Heart right ventricle (tissue), 12 donors: ENCODE results near the gene MEF2D. TPM values are rescaled to one million over a fixed set of nuclear protein-coding genes. Genes with fewer than 3 reads are reported as not detected.

Experiments
- microRNA-seq, 2 donors: library from miRNA; unstranded; fragments of <30 nt; microRNA quantifications; one replicate each; pipeline ENCODE4 v1.2.0, GENCODE V29; 2021
- polyA plus RNA-seq, 2 donors: library from polyadenylated mRNA; stranded (reverse); fragments of 200-250 nt; gene quantifications; one replicate each; pipeline ENCODE4 v1.2.3, GENCODE V29; 2013
- total RNA-seq, 10 donors: library from RNA; stranded (reverse); fragmentation: NEBNext Ultra II Directional in 3 of 10; extraction: Animal tissue kit (Norgen Biotek cat#: 25700) in 3 of 10; gene quantifications; one replicate each; pipeline versions ENCODE4 v1.2.1 to v1.2.4, GENCODE V29; 2021 to 2023
- donor health status: ischemic (EF 13 %, LVEDD 7.1; RV severe dilation, severe dysfunction).
- donor health status: healthy with polysubstance abuse.
- donor health status: DM: no; HTN: yes; CAD: no.
- donor health status: DM: no; HTN: no; CAD: no.
- donor health status: ischemic (EF 25% LVEDD 6.9; RV normal size, moderate dysfunction).
- donor health status: ischemic (EF 25% LVEDD 5.7; RV mildly dilated, moderate dysfunction).
- donor health status: healthy.
- donor health status: nonischemic (EF 11% LVEDD 7.7; RV severe dilation, severe dysfunction).
- donor health status: DM: yes; HTN: yes; CAD: no.
- donor health status: PGD.
- donor health status: ischemic (EF 29% LVEDD 5.4; RV normal size, mild dysfunction).
- donor health status: nonischemic (EF 23%, LVEDD 6.1; RV moderate dilation, normal function).

Gene MEF2D
- total and polyA plus RNA-seq, 12 donors, result 31.6 to 127 (median 94.9) TPM

Small RNA genes lying within 50 kb of the gene (microRNA-seq; reads per million reads assigned to microRNA genes)
- gene MIR9-1, result 0 reads per million in 2 donors

Other genes starting within 250 kb of the MEF2D start
- gene SMG5, start 217.9 kb downstream of the MEF2D start, total RNA-seq, result 10 to 100 TPM; 53.1 to 93.0 (median 77.7) TPM
- gene SMG5, start 217.9 kb downstream of the MEF2D start, polyA plus RNA-seq, result 10 to 100 TPM; 38.7 to 44.8 TPM
- gene TMEM79, start 216.4 kb downstream of the MEF2D start, total RNA-seq, result 1 to 10 TPM in 9 of 10 donors, under 1 TPM in 1; 0.82 to 2.1 (median 1.7) TPM
- 1 to 10 TPM; 1.6 to 2.3 TPM for gene TMEM79, start 216.4 kb downstream of the MEF2D start, polyA plus RNA-seq
- 10 to 100 TPM; 10.9 to 43.8 (median 14.2) TPM for gene GLMP, start 205.1 kb downstream of the MEF2D start, total RNA-seq
- 10 to 100 TPM; 11.9 to 25.6 TPM for gene GLMP, start 205.1 kb downstream of the MEF2D start, polyA plus RNA-seq
- not detected for gene VHLL, start 201.5 kb downstream of the MEF2D start, total RNA-seq
- not detected for gene VHLL, start 201.5 kb downstream of the MEF2D start, polyA plus RNA-seq
- gene CCT3, start 162.5 kb downstream of the MEF2D start, total RNA-seq, result 100 to 1,000 TPM; 102 to 142 (median 127) TPM
- gene CCT3, start 162.5 kb downstream of the MEF2D start, polyA plus RNA-seq, result 100 to 1,000 TPM in 1 of 2 donors, 10 to 100 TPM in 1; 76.2 to 212 TPM
- under 1 TPM in 3 of 10 donors, not detected in 7; 0.64 to 0.79 (median 0.66) TPM for gene TSACC, start 162.2 kb downstream of the MEF2D start, total RNA-seq
- not detected for gene TSACC, start 162.2 kb downstream of the MEF2D start, polyA plus RNA-seq
- not detected for gene RHBG, start 131.6 kb downstream of the MEF2D start, total RNA-seq
- not detected for gene RHBG, start 131.6 kb downstream of the MEF2D start, polyA plus RNA-seq
- 1 to 10 TPM in 3 of 10 donors, under 1 TPM in 7; 0.07 to 3.8 (median 0.39) TPM for gene IQGAP3, start 71.8 kb upstream of the MEF2D start, total RNA-seq
- gene IQGAP3, start 71.8 kb upstream of the MEF2D start, polyA plus RNA-seq, result under 1 TPM; 0.09 to 0.22 TPM
- gene TTC24, start 78.9 kb upstream of the MEF2D start, total RNA-seq, result under 1 TPM in 1 of 10 donors, not detected in 9; 0.21 TPM
- gene TTC24, start 78.9 kb upstream of the MEF2D start, polyA plus RNA-seq, result under 1 TPM in 1 of 2 donors, not detected in 1; 0.03 TPM
- 100 to 1,000 TPM in 9 of 10 donors, 10 to 100 TPM in 1; 93.1 to 134 (median 112) TPM for gene NAXE, start 91.0 kb upstream of the MEF2D start, total RNA-seq
- 100 to 1,000 TPM in 1 of 2 donors, 10 to 100 TPM in 1; 59.8 to 103 TPM for gene NAXE, start 91.0 kb upstream of the MEF2D start, polyA plus RNA-seq
- 10 to 100 TPM in 9 of 10 donors, 1 to 10 TPM in 1; 9.3 to 25.4 (median 13.3) TPM for gene GPATCH4, start 100.7 kb upstream of the MEF2D start, total RNA-seq
- gene GPATCH4, start 100.7 kb upstream of the MEF2D start, polyA plus RNA-seq, result 10 to 100 TPM; 24.1 to 34.5 TPM
- 1 to 10 TPM in 3 of 10 donors, under 1 TPM in 6, not detected in 1; 0.24 to 1.7 (median 0.77) TPM for gene HAPLN2, start 118.6 kb upstream of the MEF2D start, total RNA-seq
- 1 to 10 TPM; 3.0 to 6.3 TPM for gene HAPLN2, start 118.6 kb upstream of the MEF2D start, polyA plus RNA-seq
- gene BCAN, start 141.3 kb upstream of the MEF2D start, total RNA-seq, result under 1 TPM in 6 of 10 donors, not detected in 4; 0.14 to 0.52 (median 0.24) TPM
- gene BCAN, start 141.3 kb upstream of the MEF2D start, polyA plus RNA-seq, result under 1 TPM; 0.20 to 0.29 TPM
- gene NES, start 176.6 kb upstream of the MEF2D start, total RNA-seq, result 100 to 1,000 TPM in 9 of 10 donors, 10 to 100 TPM in 1; 84.6 to 389 (median 196) TPM
- gene NES, start 176.6 kb upstream of the MEF2D start, polyA plus RNA-seq, result 100 to 1,000 TPM in 1 of 2 donors, 10 to 100 TPM in 1; 46.8 to 116 TPM
- gene CRABP2, start 204.8 kb upstream of the MEF2D start, total RNA-seq, result 1 to 10 TPM in 4 of 10 donors, under 1 TPM in 5, not detected in 1; 0.25 to 2.7 (median 0.64) TPM
- 1 to 10 TPM; 1.5 to 1.8 TPM for gene CRABP2, start 204.8 kb upstream of the MEF2D start, polyA plus RNA-seq
- gene METTL25B, start 227.7 kb upstream of the MEF2D start, total RNA-seq, result 10 to 100 TPM; 12.8 to 18.8 (median 15.2) TPM
- gene METTL25B, start 227.7 kb upstream of the MEF2D start, polyA plus RNA-seq, result 10 to 100 TPM; 17.0 to 45.2 TPM
- gene ISG20L2, start 228.0 kb upstream of the MEF2D start, total RNA-seq, result 10 to 100 TPM; 10.5 to 17.5 (median 15.2) TPM
- gene ISG20L2, start 228.0 kb upstream of the MEF2D start, polyA plus RNA-seq, result 10 to 100 TPM in 1 of 2 donors, 1 to 10 TPM in 1; 5.7 to 11.3 TPM
- 100 to 1,000 TPM in 2 of 10 donors, 10 to 100 TPM in 8; 70.3 to 105 (median 86.7) TPM for gene MRPL24, start 240.3 kb upstream of the MEF2D start, total RNA-seq
- gene MRPL24, start 240.3 kb upstream of the MEF2D start, polyA plus RNA-seq, result 100 to 1,000 TPM; 157 to 250 TPM